GM12892 (cell line): ENCODE measurements around the gene FILIP1.

Experiments
- POLR2AphosphoS5 ChIP-seq: IDR thresholded peaks from 2 replicates; pipeline ENCODE4 v1.6.1; 2011; ENCODE audit warnings: low read depth, low read length, control low read depth
- TAF1 ChIP-seq: IDR thresholded peaks from 2 replicates; pipeline ENCODE4 v1.6.1; 2011; ENCODE audit warnings: low read depth, mild to moderate bottlenecking, control low read depth, low read length, borderline replicate concordance

DNA sequence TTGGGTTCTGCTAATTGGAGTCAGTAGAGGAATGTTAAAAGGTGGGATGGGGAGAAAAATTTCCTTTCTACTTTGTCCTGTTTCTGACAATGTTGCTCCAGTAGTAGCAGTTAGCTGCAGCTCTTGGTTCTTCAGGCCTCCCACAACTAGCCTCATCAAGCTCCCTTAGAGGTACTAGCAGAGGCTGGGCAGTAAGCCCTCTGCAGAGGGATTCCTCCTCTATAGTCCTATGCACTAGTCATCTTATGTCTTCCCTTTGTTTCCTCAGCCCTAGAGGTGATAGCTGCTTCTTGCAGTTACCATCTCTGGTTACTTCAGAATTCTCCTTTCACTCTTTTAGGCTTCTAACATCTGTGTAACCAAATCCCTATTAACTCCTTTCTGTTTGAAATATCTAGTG lies 99.8 kb downstream of the FILIP1 start:
- TF ChIP-seq TAF1 = no peak
- TF ChIP-seq POLR2AphosphoS5 = no peak
